Activated naive CD8-positive, alpha-beta T cell treated with anti-CD3 and anti-CD28 coated beads, Interleukin-2, amount 50 U/mL, for 16 hours (primary cell): ENCODE results near the gene BEGAIN.

Source experiments
- DNase-seq: peaks from one replicate; pipeline ENCODE4 v3.0.0-alpha.2; 2020; ENCODE audit warnings: low read depth, low spot score

BEGAIN gene

GRCh38 chr14:100536721-100537445 is 50.3 kb downstream of the BEGAIN start:
- no peak for DNase-seq

- DNase-seq, result no peak
These were observed 51.1 kb downstream of the BEGAIN start for GRCh38 chr14:100536121-100536510.

DNA sequence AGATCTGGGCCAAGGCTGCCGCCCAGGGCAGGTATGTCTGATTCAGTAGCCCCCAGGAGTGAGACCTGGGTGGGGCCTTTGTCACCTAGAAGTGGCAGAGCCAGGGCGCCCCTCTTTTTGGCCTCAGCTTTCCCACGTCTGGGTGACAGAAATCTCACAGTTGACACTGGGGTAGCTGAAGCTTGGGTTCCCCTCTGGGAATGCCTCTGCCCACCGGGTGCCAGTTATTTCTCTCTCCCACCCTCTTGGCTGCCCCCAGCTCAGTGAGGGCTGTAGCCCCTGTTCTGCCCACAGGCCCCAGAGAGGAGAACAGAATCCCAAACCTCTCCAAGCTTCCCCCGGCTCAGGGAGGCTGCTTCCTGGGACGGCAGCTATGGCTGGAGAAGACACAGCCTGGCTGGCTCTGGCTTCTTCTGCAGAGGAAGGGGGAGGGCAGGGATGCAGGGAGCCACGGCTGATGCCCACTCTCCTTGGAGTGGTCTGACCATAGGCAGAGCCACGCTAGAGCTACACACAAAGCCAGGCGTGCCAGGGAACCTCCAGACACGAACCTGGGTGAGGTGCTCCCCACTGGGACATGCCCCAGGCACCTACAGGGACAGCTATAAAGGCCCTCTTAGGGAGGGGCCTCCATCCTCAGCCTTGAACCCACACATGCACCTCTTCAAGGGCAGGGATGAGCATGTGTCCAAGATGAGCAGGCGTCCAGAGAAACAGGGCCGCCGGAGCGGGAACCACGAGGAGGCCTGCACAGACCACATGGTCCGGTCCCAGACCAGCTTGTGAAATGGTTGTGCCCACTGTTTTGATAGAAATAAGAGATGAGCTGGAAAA is 51.7 kb downstream of the BEGAIN start:
- DNase-seq, result no peak

DNA sequence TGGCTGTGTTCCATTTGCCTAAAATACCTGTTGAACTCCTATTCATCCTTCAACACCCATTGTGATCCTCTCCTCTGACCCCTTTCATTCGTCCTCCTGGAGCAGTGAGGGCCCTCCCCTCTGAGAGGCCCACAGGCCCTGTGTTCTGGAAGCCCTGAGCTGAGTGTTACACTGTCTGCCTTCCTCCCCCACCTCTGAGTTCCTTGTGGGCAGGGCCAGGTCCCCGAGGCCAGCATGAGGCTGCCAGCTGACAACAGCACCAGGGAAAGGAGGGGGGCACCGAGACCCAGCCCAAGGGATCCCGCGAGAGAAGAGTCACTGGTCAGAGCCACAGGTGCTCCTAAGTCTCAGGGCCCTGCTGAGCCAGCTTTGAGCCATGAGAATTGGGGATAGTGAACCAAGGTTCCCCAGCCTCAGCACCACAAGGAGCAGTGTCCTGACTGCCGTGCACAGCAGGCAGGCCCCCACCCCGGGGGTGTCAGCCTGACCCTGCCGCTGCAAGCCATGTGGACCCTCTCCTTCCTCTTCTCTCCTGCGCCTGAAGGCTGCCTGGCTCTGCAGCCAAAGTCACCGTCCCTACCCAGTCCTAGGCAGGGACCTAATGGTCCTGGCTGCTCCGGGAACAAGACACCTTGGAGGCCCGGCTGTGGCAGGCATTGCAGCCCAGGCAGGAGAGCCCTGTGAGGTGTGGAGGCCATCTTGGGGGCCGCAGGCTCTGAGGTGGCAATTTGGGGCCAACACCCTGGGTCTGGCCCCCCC is 52.5 kb downstream of the BEGAIN start:
- no peak for DNase-seq

DNA sequence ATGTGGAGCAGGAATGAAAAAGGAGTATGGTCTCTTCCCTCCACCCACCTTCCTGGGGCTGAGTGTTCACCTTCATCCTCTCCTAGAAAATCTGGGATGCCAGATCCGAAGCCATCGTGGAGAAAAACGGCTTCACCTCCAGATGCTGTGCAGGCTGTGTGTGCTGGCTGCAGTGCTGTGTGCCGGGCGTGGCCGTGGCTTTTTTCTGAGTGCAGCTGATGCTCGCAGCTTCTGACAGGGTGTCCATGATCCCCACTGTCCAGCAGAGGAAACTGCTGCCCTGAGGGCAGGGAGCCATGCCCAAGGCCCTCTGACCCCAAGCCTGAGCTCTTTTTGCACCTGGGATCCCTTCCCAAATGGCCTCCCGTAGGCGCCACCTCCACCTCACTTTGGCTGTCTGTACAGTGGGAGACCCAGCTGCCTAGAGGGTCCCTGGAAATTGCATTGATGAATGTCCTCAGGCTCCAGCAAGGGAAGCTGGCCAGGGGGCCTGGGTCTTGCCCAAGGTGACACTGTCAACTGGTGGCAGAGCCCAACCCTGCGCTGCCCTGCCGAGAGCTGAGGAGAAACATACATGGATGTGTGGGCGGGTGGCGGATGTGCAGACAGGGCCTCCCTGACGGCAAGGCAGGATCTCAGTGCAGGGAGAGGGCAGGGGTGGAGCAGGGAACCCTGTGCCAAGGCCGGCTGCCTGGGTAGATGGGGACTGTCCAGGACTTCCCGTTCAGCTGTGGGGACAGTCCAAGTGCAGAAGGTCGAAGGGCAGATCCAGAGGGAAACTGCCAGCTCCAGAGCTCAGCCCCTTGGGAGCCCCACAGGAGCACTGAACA is 53.3 kb downstream of the BEGAIN start:
- no peak for DNase-seq

- DNase-seq, result no peak
These were observed 54.1 kb downstream of the BEGAIN start for GRCh38 chr14:100532906-100533655.

DNA sequence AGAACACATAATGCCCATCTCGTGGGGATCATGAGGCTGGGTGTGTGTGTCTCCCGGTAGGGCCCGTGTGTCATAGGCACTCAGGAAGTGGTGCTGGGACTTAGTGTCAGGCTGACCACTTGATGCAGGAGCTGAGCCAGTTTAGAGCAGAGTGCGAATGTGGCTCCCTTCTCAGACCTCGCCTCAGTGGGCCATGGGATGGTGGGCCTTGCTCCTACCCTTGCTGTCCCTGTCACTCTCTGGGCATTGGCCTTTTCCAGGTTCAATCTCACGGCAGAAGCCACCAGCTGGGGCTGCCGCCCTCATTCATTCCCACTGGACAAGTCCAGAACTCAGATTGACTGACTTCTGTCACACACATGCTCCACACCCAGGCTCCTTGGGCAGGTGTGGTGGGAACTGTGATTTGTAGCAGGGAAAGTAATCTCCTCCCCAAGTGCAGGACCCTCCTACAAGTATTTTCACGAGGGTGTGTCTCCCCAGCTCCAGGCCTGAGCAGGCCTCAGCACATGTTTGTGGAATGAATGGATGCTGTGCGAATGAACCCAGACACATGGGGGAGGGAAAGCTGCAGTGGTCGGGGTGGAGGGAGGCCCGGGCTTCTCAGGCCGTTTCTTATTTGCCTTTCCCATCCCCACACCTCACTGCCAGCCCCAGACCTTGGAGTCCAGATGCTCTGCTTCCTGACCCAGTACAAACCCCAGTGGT is 54.9 kb downstream of the BEGAIN start:
- no peak for DNase-seq

DNA sequence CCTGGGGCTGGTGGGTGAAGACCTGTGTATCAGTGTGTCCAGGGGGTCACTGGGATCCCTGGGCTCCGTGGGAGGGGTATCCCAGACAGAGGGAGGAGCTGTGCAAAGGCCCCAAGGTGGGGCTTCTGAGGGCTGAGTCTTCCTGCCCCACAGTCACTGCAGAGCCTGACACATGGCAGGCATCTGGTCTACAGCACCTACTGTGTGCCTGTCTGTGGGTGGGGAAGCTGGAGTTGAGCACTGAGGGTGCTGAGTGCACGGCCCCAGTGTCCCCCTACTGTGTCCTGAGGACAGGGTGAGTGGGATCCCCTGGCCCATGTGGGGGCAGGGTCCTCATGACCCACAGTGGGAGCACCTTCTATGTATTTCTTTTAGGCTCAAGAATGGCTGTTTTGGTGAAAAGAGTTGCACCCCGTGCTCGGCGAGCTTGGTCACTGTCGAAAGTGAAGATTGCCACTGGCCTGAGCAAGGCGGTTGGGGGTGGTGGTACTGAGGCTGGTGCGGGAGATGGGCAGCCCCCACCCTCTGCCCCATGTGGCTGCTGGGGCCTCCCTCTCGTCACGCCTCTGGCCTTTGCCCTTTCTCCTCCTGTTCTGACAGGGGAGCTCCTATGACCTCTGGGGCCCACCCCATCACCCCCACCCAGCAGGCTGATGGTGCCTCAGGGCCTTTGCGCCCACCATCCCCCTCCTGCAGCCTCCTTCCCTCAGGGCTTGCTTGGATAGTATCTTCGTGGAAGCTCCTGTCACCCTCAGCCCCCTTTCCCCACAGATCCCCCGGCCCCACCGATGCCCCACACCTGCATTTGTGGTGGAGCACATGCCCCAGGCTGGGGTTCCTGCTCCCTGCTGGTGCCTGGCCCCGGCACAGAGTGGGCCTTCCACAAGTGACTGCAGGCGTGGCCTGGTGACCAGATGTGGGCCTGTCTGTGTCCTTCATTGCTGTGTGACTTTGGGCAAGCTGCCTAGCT is 55.8 kb downstream of the BEGAIN start:
- DNase-seq, result no peak

GRCh38 chr14:100530270-100531072 is 56.7 kb downstream of the BEGAIN start:
- DNase-seq, result no peak

DNA sequence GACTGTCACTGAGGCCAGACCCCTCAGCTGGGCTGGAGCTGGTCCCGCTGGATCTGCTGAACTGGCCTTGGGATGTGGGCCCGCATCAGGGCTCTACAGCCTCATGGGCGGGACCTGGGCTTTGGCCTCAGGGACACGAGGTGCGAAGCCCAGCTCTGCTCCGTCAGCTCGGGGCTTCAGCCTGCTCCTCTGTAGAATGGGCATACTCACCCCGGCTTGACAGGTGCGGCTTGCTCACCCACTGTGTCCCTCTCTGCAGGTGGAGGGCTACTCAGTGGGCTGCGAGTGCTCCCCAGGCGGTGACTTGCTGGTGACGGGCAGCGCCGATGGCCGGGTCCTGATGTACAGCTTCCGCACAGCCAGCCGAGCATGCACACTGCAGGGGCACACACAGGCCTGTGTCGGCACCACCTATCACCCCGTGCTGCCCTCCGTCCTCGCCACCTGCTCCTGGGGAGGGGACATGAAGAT is 57.6 kb downstream of the BEGAIN start:
- DNase-seq, result no peak

GRCh38 chr14:100528962-100529560 is 58.2 kb downstream of the BEGAIN start:
- no peak for DNase-seq

GRCh38 chr14:100526632-100527031 is 60.6 kb downstream of the BEGAIN start:
- DNase-seq, result no peak

DNA sequence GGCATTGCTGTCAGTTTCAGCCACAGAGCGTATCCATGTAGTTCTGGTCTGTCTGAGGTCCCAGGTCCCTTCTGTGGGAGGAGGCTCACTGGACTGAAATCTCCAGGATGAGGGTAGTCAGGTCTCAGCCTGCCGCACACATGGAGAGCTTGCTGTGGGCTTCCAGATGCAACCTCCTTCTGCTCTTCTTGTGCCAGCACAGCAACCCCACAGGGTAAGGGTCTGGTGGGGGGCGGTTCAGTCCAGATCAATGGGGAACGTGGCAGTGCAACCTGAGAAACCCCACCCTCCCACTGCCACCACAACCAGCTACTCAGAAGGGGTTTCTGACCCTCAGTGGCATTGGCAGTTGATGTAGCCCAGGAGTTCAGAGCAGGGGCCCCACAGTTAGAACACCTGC is 61.2 kb downstream of the BEGAIN start:
- DNase-seq, result no peak

GRCh38 chr14:100525615-100526014 is 61.6 kb downstream of the BEGAIN start:
- no peak for DNase-seq

GRCh38 chr14:100524933-100525243 is 62.3 kb downstream of the BEGAIN start:
- DNase-seq, result no peak

GRCh38 chr14:100524233-100524932 is 62.8 kb downstream of the BEGAIN start:
- no peak for DNase-seq

DNA sequence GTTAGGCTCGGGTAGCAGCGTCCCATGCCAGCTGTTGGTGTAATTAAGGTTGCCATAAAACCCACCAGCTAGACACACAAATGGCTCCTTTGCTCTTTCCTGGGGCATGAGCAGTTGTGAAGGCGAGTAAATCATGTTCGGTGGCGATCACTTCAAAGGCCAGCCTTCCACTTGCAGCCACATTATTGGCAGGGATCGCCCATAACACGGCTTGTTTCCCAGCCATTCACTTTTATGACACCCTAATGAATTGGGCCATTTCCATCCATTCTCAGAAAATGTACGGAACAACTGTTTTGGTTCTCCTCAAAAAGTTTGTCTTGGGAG is 63.4 kb downstream of the BEGAIN start:
- DNase-seq, result no peak
